Suprapubic skin (tissue), 4 donors: ENCODE results near the gene TMEM213.

Experiments
- EP300 ChIP-seq: sonication (generic); formaldehyde crosslinking; IDR thresholded peaks from one replicate; pipeline ENCODE4 v1.6.1; 2017; ENCODE audit warnings: antibody characterized with exemption
- POLR2A ChIP-seq, 2 donors: fragments of 450-650 bp; IDR thresholded peaks; one replicate each; pipeline ENCODE4 v1.6.1; 2017; ENCODE audit warnings: antibody characterized with exemption in 2 of 2, mild to moderate bottlenecking in 2 of 2, moderate library complexity in 2 of 2
- POLR2AphosphoS5 ChIP-seq, 3 donors: sonication (generic); formaldehyde crosslinking; IDR thresholded peaks; one replicate each; pipeline ENCODE4 v1.6.1; 2017; ENCODE audit warnings: antibody characterized with exemption in 3 of 3
- TF ChIP-seq, protein P1 (sequence below), 2 donors: fragments of 200-600 bp in 1 of 2; fragments of 450-650 bp in 1 of 2; sonication (generic) in 1 of 2; IDR thresholded peaks; one replicate each; pipeline ENCODE4 v1.5.1; 2016 to 2019; ENCODE audit warnings: antibody characterized with exemption in 2 of 2, mild to moderate bottlenecking in 1 of 2, moderate library complexity in 1 of 2

DNA sequence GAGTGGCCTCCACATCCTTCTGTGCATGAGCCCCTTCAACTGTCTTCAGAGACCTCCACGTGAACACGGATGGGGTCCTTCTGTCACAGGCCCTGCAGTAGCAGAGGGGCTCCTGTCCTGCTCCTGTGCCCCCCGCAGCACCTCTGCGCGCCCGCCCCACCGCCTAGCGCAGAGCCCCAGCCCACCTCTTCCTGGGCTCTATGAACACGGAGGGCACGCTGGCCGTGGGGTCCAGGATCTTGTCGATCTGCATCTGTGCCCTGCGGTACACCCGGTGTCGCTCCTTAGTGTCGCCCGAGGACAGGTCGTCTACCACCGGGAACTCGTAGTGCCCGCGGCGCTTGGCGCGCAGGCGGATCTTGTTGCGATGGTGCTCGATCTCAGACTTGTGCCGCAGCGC is 71.6 kb downstream of the TMEM213 start:
- TF ChIP-seq, protein P1, sequence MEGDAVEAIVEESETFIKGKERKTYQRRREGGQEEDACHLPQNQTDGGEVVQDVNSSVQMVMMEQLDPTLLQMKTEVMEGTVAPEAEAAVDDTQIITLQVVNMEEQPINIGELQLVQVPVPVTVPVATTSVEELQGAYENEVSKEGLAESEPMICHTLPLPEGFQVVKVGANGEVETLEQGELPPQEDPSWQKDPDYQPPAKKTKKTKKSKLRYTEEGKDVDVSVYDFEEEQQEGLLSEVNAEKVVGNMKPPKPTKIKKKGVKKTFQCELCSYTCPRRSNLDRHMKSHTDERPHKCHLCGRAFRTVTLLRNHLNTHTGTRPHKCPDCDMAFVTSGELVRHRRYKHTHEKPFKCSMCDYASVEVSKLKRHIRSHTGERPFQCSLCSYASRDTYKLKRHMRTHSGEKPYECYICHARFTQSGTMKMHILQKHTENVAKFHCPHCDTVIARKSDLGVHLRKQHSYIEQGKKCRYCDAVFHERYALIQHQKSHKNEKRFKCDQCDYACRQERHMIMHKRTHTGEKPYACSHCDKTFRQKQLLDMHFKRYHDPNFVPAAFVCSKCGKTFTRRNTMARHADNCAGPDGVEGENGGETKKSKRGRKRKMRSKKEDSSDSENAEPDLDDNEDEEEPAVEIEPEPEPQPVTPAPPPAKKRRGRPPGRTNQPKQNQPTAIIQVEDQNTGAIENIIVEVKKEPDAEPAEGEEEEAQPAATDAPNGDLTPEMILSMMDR (IDR thresholded peaks at IDR 0.05): no peak
- no peak for TF ChIP-seq POLR2AphosphoS5 (IDR thresholded peaks at IDR 0.05)
- TF ChIP-seq POLR2A (IDR thresholded peaks at IDR 0.05): no peak
- TF ChIP-seq EP300: no peak
